ENCODE measurements around the gene ZNF580. TPM values are rescaled to one million over a fixed set of nuclear protein-coding genes. Genes with fewer than 3 reads are reported as not detected.

Gene ZNF580
- total and polyA plus RNA-seq, 9 of the 15 experiments (the other 6 are each of a cell fraction or from before 2014, with no cell fraction given), result 2.3 to 47.4 (median 6.0) TPM

DNA sequence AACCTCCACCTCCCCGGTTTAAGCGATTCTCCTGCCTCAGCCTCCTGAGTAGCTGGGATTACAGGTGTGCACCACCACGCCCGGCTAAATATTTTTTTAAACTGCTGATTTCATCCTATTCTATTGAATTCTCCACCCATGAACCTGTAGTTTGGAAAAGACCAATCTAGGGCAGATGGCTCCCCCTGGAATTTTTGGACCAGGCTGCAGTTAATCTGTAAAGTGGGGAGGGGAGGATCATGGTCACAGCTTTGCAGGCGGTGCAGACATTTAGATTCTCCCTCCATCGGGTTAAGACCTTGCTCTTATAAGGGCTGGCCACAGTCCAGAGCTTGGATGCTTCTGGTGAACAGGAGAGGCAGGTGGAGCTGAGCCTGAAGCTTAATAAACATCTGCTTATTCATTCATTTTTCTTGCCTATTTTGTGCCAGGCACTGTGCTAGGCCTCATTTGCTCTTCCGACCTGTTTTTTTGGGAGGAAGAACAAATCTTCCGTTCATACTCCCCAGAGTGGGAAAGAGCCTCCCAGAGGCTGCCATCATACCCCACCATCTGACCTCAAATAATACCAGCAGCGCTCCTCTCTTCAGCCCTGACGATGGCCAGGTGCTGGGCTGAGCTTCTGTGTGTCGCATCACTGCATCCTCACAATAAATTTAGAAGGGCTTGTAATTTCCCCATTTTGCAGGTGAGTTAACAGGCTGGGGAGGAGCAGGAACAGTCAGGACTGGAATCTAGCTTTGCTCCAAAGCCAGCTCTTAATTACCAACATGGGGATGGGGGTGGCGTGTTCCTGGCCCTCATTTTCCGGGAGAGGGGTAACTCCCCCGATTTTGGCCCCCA is 6.3 kb downstream of the ZNF580 start:
- 37% methylated on average over 14 of the region's 14 CpGs for WGBS (ENCODE audit: insufficient coverage, low coverage, missing lambda C conversion rate)
- intact Hi-C loops (cut with micrococcal nuclease), result no loop called here
- no peaks in the 10 kb centered on the region for H3K27me3 ChIP-seq (ENCODE audit: control insufficient read depth in 2 of 2, insufficient read depth in 2 of 2, low read length in 2 of 2)
- H3K9me3 ChIP-seq (replicated peaks; ENCODE audit: control insufficient read depth, insufficient read depth, low read depth, low read length), result no peaks in the 10 kb centered on the region
- POLR2A ChIA-PET, result interaction anchor here (0.5 to 1.8 kb wide), 8 partner anchors 9 to 444 kb away, joined by 3 to 7 read pairs (median 4); partner anchors contain the start of gene ZNF865
- in situ Hi-C loops (cut with MboI), result loop anchor here (25.0 kb wide), 2 partner anchors 510 to 665 kb away; partner anchors contain the start of genes TNNT1 and ZSCAN5A
- no peaks in the 10 kb centered on the region for H4K20me1 ChIP-seq (replicated peaks; ENCODE audit: control insufficient read depth, insufficient read depth, low read length)
- FAIRE-seq (peak; percentile 56), DNase-seq (ENCODE audit: extremely low read depth in 1 of 4, low spot score in 3 of 4) (no peak), ATAC-seq (no peak)
- H3K4me2 ChIP-seq (ENCODE audit: insufficient read depth, low read length), result peak overlapping the region; percentile 90
- peak overlapping the region; percentile 89 to 98 for H3K9ac ChIP-seq (ENCODE audit: insufficient read depth in 1 of 2, low read depth in 2 of 2, low read length in 2 of 2)
- peaks cover 66% of the 10 kb centered on the region for H3K79me2 ChIP-seq (ENCODE audit: control insufficient read depth, insufficient read depth, low read length)
- H3K36me3 ChIP-seq (ENCODE audit: control insufficient read depth, insufficient read depth, low read length), result peaks cover 42% of the 10 kb centered on the region; the same call in 2 of the 3 replicates
- peak overlapping the region; percentile 68 for H3K4me3 ChIP-seq
- H3K9me1 ChIP-seq (ENCODE audit: control insufficient read depth, insufficient read depth, low read length), result no peaks in the 10 kb centered on the region
- H2AFZ ChIP-seq (ENCODE audit: low read depth, low read length), result peak overlapping the region; percentile 95; the same call in 1 of the 2 replicates
- H3K4me1 ChIP-seq (replicated peaks in 1 of 2; ENCODE audit: control insufficient read depth in 2 of 2, insufficient read depth in 2 of 2, low read length in 2 of 2), result peaks cover 34 to 78% of the 10 kb centered on the region in 2 experiments
- no TSS peak for BruUV-seq (replicated peaks)
- peak overlapping the region; percentile 90 for H3K27ac ChIP-seq (ENCODE audit: extremely low read depth, low read depth, low read length)
- CTCF ChIA-PET (ENCODE audit: low intra/inter-chr PET ratio), result interaction anchor here (0.7 kb wide), 1 partner anchor 12 kb away, joined by 4 read pairs; no protein-coding TSS in a partner anchor
- no peak for TF ChIP-seq ESRRA (IDR thresholded peaks at IDR 0.05; ENCODE audit: borderline replicate concordance, low read depth)
- 0 out of 2 replicates have a peak, but pooled peaks have one; percentile 11 for TF ChIP-seq NFIC (IDR thresholded peaks at IDR 0.05)
- 0 out of 2 replicates have a peak, but pooled peaks have one; percentile 4 for TF ChIP-seq GABPB1 (CRISPR knock-in tag; IDR thresholded peaks at IDR 0.05)
- TF ChIP-seq, protein P1, sequence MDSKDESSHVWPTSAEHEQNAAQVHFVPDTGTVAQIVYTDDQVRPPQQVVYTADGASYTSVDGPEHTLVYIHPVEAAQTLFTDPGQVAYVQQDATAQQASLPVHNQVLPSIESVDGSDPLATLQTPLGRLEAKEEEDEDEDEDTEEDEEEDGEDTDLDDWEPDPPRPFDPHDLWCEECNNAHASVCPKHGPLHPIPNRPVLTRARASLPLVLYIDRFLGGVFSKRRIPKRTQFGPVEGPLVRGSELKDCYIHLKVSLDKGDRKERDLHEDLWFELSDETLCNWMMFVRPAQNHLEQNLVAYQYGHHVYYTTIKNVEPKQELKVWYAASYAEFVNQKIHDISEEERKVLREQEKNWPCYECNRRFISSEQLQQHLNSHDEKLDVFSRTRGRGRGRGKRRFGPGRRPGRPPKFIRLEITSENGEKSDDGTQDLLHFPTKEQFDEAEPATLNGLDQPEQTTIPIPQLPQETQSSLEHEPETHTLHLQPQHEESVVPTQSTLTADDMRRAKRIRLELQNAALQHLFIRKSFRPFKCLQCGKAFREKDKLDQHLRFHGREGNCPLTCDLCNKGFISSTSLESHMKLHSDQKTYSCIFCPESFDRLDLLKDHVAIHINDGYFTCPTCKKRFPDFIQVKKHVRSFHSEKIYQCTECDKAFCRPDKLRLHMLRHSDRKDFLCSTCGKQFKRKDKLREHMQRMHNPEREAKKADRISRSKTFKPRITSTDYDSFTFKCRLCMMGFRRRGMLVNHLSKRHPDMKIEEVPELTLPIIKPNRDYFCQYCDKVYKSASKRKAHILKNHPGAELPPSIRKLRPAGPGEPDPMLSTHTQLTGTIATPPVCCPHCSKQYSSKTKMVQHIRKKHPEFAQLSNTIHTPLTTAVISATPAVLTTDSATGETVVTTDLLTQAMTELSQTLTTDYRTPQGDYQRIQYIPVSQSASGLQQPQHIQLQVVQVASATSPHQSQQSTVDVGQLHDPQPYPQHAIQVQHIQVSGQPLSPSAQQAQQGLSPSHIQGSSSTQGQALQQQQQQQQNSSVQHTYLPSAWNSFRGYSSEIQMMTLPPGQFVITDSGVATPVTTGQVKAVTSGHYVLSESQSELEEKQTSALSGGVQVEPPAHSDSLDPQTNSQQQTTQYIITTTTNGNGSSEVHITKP (IDR thresholded peaks at IDR 0.05; ENCODE audit: partially characterized antibody), result peak; percentile 69
- TF ChIP-seq NR1H2 (CRISPR knock-in tag; IDR thresholded peaks at IDR 0.05), result 0 out of 2 replicates have a peak, but pooled peaks have one; percentile 7
